ENCODE results near the gene PLA2G12B. TPM values are rescaled to one million over a fixed set of nuclear protein-coding genes. Genes with fewer than 3 reads are reported as not detected.

PLA2G12B gene
- total RNA-seq, 3 donors from 2014 or later (not counting 1 experiment from before 2014, with no cell fraction given) = not detected

DNA sequence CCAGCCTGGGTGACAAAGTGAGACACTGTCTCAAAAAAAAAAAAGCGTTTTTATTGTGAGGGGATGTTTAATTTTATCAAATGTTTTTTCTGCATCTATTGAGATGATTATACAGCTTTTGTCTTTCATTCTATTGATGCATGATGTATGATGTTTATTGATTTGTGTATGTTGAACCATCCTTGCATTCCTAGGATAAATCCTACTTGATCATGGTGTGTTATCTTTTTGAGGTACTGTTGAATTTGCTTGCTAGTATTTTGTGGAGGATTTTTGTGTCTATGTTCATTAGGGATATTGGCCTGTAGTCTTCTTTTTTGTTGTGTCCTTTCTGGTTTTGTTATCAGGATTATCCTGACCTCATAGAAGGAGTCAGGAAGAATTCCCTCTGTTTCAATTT lies 22.3 kb upstream of the PLA2G12B start:
- Mint-ChIP-seq H3K4me3 (no peak overlapping the region), H3K9me3 (peaks cover 12 to 38% of the 10 kb centered on the region in 2 donors), H3K27me3 (ENCODE audit: low read depth in 2 of 2) (peaks cover 17 to 26% of the 10 kb centered on the region in 2 donors), H3K36me3 (peaks cover 51% of the 10 kb centered on the region), H3K4me1 (no peaks in the 10 kb centered on the region), H3K27ac (no peak overlapping the region)
- Histone ChIP-seq H3K36me3 (ENCODE audit: control insufficient read depth, insufficient read depth, low read length) (no peaks in the 10 kb centered on the region), H3K4me1 (ENCODE audit: control insufficient read depth, insufficient read depth, low read length) (no peaks in the 10 kb centered on the region), H3K27me3 (ENCODE audit: control insufficient read depth, insufficient read depth, low read length) (peaks cover 2% of the 10 kb centered on the region), H3K9me3 (ENCODE audit: control insufficient read depth, insufficient read depth, low read length) (peaks cover 16% of the 10 kb centered on the region), H3K27ac (ENCODE audit: low read length) (no peak overlapping the region), H3K4me3 (ENCODE audit: low read length) (no peak overlapping the region)
- TF ChIP-seq, protein P1, sequence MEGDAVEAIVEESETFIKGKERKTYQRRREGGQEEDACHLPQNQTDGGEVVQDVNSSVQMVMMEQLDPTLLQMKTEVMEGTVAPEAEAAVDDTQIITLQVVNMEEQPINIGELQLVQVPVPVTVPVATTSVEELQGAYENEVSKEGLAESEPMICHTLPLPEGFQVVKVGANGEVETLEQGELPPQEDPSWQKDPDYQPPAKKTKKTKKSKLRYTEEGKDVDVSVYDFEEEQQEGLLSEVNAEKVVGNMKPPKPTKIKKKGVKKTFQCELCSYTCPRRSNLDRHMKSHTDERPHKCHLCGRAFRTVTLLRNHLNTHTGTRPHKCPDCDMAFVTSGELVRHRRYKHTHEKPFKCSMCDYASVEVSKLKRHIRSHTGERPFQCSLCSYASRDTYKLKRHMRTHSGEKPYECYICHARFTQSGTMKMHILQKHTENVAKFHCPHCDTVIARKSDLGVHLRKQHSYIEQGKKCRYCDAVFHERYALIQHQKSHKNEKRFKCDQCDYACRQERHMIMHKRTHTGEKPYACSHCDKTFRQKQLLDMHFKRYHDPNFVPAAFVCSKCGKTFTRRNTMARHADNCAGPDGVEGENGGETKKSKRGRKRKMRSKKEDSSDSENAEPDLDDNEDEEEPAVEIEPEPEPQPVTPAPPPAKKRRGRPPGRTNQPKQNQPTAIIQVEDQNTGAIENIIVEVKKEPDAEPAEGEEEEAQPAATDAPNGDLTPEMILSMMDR (IDR thresholded peaks at IDR 0.05) = no peak
- ATAC-seq = no peak
- intact Hi-C loops (cut with micrococcal nuclease) = no loop called here
- WGBS (ENCODE audit: insufficient coverage) = 78% methylated on average over 1 of the region's 1 CpG
- no peak for DNase-seq

- no peak overlapping the region for H3K4me3 Mint-ChIP-seq
- Histone ChIP-seq H3K4me3 (ENCODE audit: low read length) (no peak overlapping the region), H3K4me1 (ENCODE audit: control insufficient read depth, insufficient read depth, low read length) (no peaks in the 10 kb centered on the region), H3K9me3 (ENCODE audit: control insufficient read depth, insufficient read depth, low read length) (no peaks in the 10 kb centered on the region), H3K27ac (ENCODE audit: low read length) (no peak overlapping the region), H3K27me3 (ENCODE audit: control insufficient read depth, insufficient read depth, low read length) (no peaks in the 10 kb centered on the region), H3K36me3 (ENCODE audit: control insufficient read depth, insufficient read depth, low read length) (no peaks in the 10 kb centered on the region)
- no peaks in the 10 kb centered on the region for H3K9me3 Mint-ChIP-seq
- H3K4me1 Mint-ChIP-seq = no peaks in the 10 kb centered on the region
- DNase-seq = no peak
- H3K27me3 Mint-ChIP-seq (ENCODE audit: low read depth in 2 of 2) = peaks cover 6 to 14% of the 10 kb centered on the region in 2 donors
- TF ChIP-seq, protein P1 (IDR thresholded peaks at IDR 0.05) = no peak
- ATAC-seq = no peak
- H3K27ac Mint-ChIP-seq = no peak overlapping the region
- H3K36me3 Mint-ChIP-seq = no peaks in the 10 kb centered on the region
- intact Hi-C loops (cut with micrococcal nuclease) = no loop called here
These were observed 1.4 kb upstream of the PLA2G12B start for GRCh38 chr10:72956001-72956400.

- no peak overlapping the region for H3K27ac Mint-ChIP-seq
- no peaks in the 10 kb centered on the region for H3K27me3 ChIP-seq (ENCODE audit: control insufficient read depth, insufficient read depth, low read length)
- no peaks in the 10 kb centered on the region for H3K9me3 ChIP-seq (ENCODE audit: control insufficient read depth, insufficient read depth, low read length)
- no peak overlapping the region for H3K27ac ChIP-seq (ENCODE audit: low read length)
- H3K36me3 Mint-ChIP-seq = no peaks in the 10 kb centered on the region
- H3K36me3 ChIP-seq (ENCODE audit: control insufficient read depth, insufficient read depth, low read length) = no peaks in the 10 kb centered on the region
- H3K27me3 Mint-ChIP-seq (ENCODE audit: low read depth in 2 of 2) = peaks cover 3 to 14% of the 10 kb centered on the region in 2 donors
- TF ChIP-seq, protein P1 (IDR thresholded peaks at IDR 0.05) = no peak
- no peak overlapping the region for H3K4me3 ChIP-seq (ENCODE audit: low read length)
- intact Hi-C loops (cut with micrococcal nuclease) = no loop called here
- DNase-seq (no peak), ATAC-seq (no peak)
- no peak overlapping the region for H3K4me3 Mint-ChIP-seq
- no peaks in the 10 kb centered on the region for H3K9me3 Mint-ChIP-seq
- H3K4me1 Mint-ChIP-seq = no peaks in the 10 kb centered on the region
- 88% methylated on average over 7 of the region's 8 CpGs for WGBS (ENCODE audit: insufficient coverage)
- H3K4me1 ChIP-seq (ENCODE audit: control insufficient read depth, insufficient read depth, low read length) = no peaks in the 10 kb centered on the region
These were observed 393 bp downstream of the PLA2G12B start for GRCh38 chr10:72954230-72954595.

- DNase-seq (no peak), ATAC-seq (no peak)
- intact Hi-C loops (cut with micrococcal nuclease) = no loop called here
- Histone ChIP-seq H3K4me3 (ENCODE audit: low read length) (no peak overlapping the region), H3K9me3 (ENCODE audit: control insufficient read depth, insufficient read depth, low read length) (no peaks in the 10 kb centered on the region), H3K27ac (ENCODE audit: low read length) (no peak overlapping the region), H3K4me1 (ENCODE audit: control insufficient read depth, insufficient read depth, low read length) (no peaks in the 10 kb centered on the region), H3K27me3 (ENCODE audit: control insufficient read depth, insufficient read depth, low read length) (no peaks in the 10 kb centered on the region), H3K36me3 (ENCODE audit: control insufficient read depth, insufficient read depth, low read length) (no peaks in the 10 kb centered on the region)
- H3K4me1 Mint-ChIP-seq = no peaks in the 10 kb centered on the region
- H3K4me3 Mint-ChIP-seq = no peak overlapping the region
- H3K27me3 Mint-ChIP-seq (ENCODE audit: low read depth in 2 of 2) = peaks cover 3 to 14% of the 10 kb centered on the region in 2 donors
- TF ChIP-seq, protein P1 (IDR thresholded peaks at IDR 0.05) = no peak
- no peaks in the 10 kb centered on the region for H3K9me3 Mint-ChIP-seq
- WGBS (ENCODE audit: insufficient coverage) = 74% methylated on average over 8 of the region's 8 CpGs
- no peak overlapping the region for H3K27ac Mint-ChIP-seq
- no peaks in the 10 kb centered on the region for H3K36me3 Mint-ChIP-seq
These were observed 919 bp downstream of the PLA2G12B start for GRCh38 chr10:72953687-72954086.

Data from natural killer cell (primary cell).